Subcutaneous adipose tissue (tissue), 4 donors: ENCODE measurements around the gene CERS6. TPM values are rescaled to one million over a fixed set of nuclear protein-coding genes. Genes with fewer than 3 reads are reported as not detected.

Source experiments
- CTCF ChIP-seq: fragments of 450-650 bp; IDR thresholded peaks from one replicate; pipeline ENCODE4 v1.5.1; 2016; ENCODE audit warnings: low read depth, mild to moderate bottlenecking, control low read depth, antibody characterized with exemption, moderate library complexity
- total RNA-seq, 4 donors: library from RNA; depleted of rRNA; stranded (reverse); fragments of >200 nt; gene quantifications; one replicate each; pipeline ENCODE4 v1.1.0, GENCODE V29; 2016

CERS6 gene
- total RNA-seq, 4 donors from 2014 or later, result 51.7 to 77.1 (median 59.3) TPM

GRCh38 chr2:168566974-168567665 is 111.0 kb downstream of the CERS6 start:
- no peak for TF ChIP-seq CTCF

- no peak for TF ChIP-seq CTCF
Observed at GRCh38 chr2:168567836-168568235, 111.8 kb downstream of the CERS6 start.

- no peak for TF ChIP-seq CTCF
Observed at GRCh38 chr2:168568476-168569267, 112.6 kb downstream of the CERS6 start.

- TF ChIP-seq CTCF, result no peak
Observed at GRCh38 chr2:168571061-168571460, 115.0 kb downstream of the CERS6 start.

GRCh38 chr2:168573128-168573903 is 117.2 kb downstream of the CERS6 start:
- TF ChIP-seq CTCF, result no peak

GRCh38 chr2:168574856-168575630 is 119.0 kb downstream of the CERS6 start:
- no peak for TF ChIP-seq CTCF
